Uterus (tissue), 4 donors: Measurements from ENCODE around the gene ARHGAP45. TPM values are rescaled to one million over a fixed set of nuclear protein-coding genes. Genes with fewer than 3 reads are reported as not detected.

Source experiments
- DNase-seq, 2 donors: peaks; one replicate each; pipeline ENCODE4 v3.0.0-alpha.2; 2019 to 2020
- H3K27ac ChIP-seq, 2 donors: fragments of 200-600 bp; sonication (generic); 1 replicate in 1 of 2; 2 replicates in 1 of 2; pipeline ENCODE4 v1.5.1; 2016 to 2018
- H3K27me3 ChIP-seq, 2 donors: fragments of 200-600 bp; sonication (generic); one replicate each; pipeline ENCODE4 v1.5.1; 2018 to 2019; ENCODE audit warnings: control low read depth in 1 of 2
- H3K36me3 ChIP-seq, 2 donors: fragments of 200-600 bp; sonication (generic); one replicate each; pipeline ENCODE4 v1.5.1; 2019; ENCODE audit warnings: control low read depth in 1 of 2
- H3K4me1 ChIP-seq, 2 donors: fragments of 200-600 bp; sonication (generic); one replicate each; pipeline ENCODE4 v1.5.1; 2018 to 2019; ENCODE audit warnings: control low read depth in 1 of 2
- H3K4me3 ChIP-seq, 2 donors: fragments of 200-600 bp; sonication (generic); 1 replicate in 1 of 2; 2 replicates in 1 of 2; pipeline ENCODE4 v1.5.1; 2018 to 2019; ENCODE audit warnings: mild to moderate bottlenecking in 1 of 2
- H3K9me3 ChIP-seq, 2 donors: fragments of 200-600 bp; sonication (generic); one replicate each; pipeline ENCODE4 v1.5.1; 2019; ENCODE audit warnings: control low read depth in 1 of 2
- POLR2A ChIP-seq, 2 donors: fragments of 450-650 bp; IDR thresholded peaks; one replicate each; pipeline ENCODE4 v1.6.1; 2016; ENCODE audit warnings: antibody characterized with exemption in 2 of 2, mild to moderate bottlenecking in 1 of 2, moderate library complexity in 1 of 2
- intact Hi-C: fragments of 100-400 bp; cut with DNase I; formaldehyde crosslinking; loops from one replicate; pipeline ENCODE4 v1.15.1; 2023; ENCODE audit warnings: low total_unique reads
- total RNA-seq, 4 donors: library from RNA; depleted of rRNA in 3 of 4; stranded (reverse); fragments of >200 nt in 3 of 4; gene quantifications; one replicate each; pipeline versions ENCODE4 v1.1.0 to v1.2.4, GENCODE V29; 2014 to 2023
- TF ChIP-seq, protein P1 (sequence below), 4 experiments: fragments of 200-600 bp in 2 of 4; fragments of 450-650 bp in 2 of 4; sonication (generic) in 2 of 4; IDR thresholded peaks; one replicate each; pipeline ENCODE4 v1.5.1; 2016 to 2019; ENCODE audit warnings: antibody characterized with exemption in 4 of 4, mild to moderate bottlenecking in 2 of 4, moderate library complexity in 1 of 4
- donor health status: DM: yes; HTN: yes; CAD: no.

Gene ARHGAP45
- total RNA-seq, 4 donors from 2014 or later = 4.1 to 154 (median 8.6) TPM

DNA sequence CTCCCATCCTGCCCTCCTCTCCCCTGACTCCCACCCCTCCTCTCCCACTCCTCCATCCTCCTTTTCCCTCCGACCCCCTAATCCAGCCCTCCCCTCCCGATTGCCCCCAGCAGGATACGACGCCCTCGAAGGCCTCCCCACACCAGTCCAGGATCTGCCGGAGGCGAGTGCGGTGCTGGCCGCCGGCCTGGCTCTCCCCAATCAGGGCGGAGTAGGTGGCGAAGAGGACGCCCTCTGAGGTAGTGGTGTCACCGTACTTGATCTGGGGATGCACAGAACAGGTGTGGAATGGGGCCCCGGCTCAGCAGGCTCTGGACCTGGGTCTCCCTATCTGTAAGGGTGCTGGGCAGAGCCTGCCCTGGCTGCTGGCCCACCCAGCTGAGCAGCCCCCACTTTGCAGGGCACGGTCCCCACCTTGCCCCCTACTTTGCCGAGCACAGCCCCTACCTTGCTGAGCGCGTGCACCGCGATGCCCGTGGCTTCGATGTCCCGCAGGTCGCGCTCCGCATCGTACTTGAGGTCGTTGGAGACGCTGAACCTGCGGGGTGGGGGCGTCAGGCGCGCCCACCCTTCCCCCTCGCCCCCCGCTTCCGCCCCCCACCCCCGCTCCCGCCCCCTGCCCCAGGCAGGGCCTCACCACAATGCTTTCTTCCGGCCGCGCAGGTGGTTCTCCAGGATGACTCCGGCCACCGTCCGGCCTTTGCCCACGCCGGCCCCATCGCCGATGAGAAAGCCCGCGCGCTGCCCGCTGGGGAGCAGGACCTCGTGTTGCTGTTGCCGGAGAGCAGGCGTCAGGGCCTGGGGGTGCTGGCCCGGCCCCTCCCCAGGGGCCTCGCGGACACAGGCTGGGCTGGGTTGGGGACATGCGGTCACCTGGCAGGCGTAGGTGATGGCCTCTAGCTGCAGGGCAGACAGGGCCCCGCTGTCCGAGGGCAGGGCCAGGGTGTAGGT lies 55.3 kb downstream of the ARHGAP45 start:
- Histone ChIP-seq H3K36me3 (no peaks in the 10 kb centered on the region), H3K27ac (peak overlapping the region in 1 of 2 donors; percentile 1)
- TF ChIP-seq, protein P1, sequence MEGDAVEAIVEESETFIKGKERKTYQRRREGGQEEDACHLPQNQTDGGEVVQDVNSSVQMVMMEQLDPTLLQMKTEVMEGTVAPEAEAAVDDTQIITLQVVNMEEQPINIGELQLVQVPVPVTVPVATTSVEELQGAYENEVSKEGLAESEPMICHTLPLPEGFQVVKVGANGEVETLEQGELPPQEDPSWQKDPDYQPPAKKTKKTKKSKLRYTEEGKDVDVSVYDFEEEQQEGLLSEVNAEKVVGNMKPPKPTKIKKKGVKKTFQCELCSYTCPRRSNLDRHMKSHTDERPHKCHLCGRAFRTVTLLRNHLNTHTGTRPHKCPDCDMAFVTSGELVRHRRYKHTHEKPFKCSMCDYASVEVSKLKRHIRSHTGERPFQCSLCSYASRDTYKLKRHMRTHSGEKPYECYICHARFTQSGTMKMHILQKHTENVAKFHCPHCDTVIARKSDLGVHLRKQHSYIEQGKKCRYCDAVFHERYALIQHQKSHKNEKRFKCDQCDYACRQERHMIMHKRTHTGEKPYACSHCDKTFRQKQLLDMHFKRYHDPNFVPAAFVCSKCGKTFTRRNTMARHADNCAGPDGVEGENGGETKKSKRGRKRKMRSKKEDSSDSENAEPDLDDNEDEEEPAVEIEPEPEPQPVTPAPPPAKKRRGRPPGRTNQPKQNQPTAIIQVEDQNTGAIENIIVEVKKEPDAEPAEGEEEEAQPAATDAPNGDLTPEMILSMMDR (IDR thresholded peaks at IDR 0.05) = no peak
- no peak for TF ChIP-seq POLR2A (IDR thresholded peaks at IDR 0.05)

DNA sequence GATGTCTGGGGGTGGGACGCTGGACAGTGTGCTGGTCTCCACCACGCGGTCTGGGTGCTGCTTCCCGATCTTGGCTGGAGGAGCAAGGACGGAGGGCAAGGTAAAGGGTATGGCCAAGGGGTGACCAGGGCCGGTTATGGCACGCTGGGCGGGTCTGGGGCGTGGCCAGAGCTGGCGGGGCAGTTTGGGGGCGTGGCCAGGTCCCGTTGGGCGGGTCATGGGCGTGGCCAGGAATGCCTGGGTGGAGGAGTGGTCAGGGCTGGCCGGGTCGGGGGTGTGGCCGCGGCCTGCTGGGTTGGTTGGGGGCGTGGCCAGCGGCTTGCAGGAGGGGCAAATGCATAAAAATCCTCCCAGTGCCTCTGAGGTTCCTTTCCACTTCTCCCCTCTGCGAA lies 56.0 kb downstream of the ARHGAP45 start:
- Histone ChIP-seq H3K27me3 (no peaks in the 10 kb centered on the region), H3K36me3 (no peaks in the 10 kb centered on the region), H3K9me3 (no peaks in the 10 kb centered on the region), H3K27ac (peak overlapping the region in 1 of 2 donors; percentile 1), H3K4me3 (no peak overlapping the region), H3K4me1 (no peaks in the 10 kb centered on the region)
- intact Hi-C loops = no loop called here
- DNase-seq = peak; percentile 48 to 70
- TF ChIP-seq, protein P1 (IDR thresholded peaks at IDR 0.05) = no peak
- TF ChIP-seq POLR2A (IDR thresholded peaks at IDR 0.05) = no peak

More for the DNA sequence above, 55.3 kb downstream of the ARHGAP45 start:
- H3K27me3 ChIP-seq = no peaks in the 10 kb centered on the region
- intact Hi-C loops = no loop called here
- peak in 1 of 2 donors; percentile 15 for DNase-seq
- no peaks in the 10 kb centered on the region for H3K9me3 ChIP-seq
- H3K4me1 ChIP-seq = no peaks in the 10 kb centered on the region
- no peak overlapping the region for H3K4me3 ChIP-seq

DNA sequence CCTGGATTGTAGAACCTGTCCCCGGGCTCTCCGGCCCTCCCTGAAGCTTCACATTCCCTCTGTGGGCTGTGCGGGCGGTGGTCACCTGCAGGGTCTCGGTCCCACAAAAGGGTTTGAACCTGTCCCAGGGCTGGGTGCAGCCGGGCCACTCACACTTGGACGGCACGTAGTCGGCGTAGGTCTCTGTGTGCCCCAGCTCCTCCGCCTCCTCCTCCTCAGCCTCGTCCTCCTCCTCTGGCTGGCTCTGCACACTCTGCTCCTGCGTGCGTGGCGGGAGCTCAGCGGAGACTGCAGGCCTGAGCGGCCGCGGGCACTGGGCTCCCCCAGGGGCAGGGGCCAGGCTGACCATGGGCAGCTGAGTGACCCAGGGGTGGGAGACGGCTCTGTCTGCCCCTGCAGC lies 56.4 kb downstream of the ARHGAP45 start:
- no peak for DNase-seq
- Histone ChIP-seq H3K4me3 (no peak overlapping the region), H3K9me3 (no peaks in the 10 kb centered on the region), H3K4me1 (no peaks in the 10 kb centered on the region), H3K27me3 (no peaks in the 10 kb centered on the region), H3K27ac (no peak overlapping the region), H3K36me3 (no peaks in the 10 kb centered on the region)
- TF ChIP-seq POLR2A (IDR thresholded peaks at IDR 0.05) = no peak
- TF ChIP-seq, protein P1 (IDR thresholded peaks at IDR 0.05) = no peak
- intact Hi-C loops = no loop called here

DNA sequence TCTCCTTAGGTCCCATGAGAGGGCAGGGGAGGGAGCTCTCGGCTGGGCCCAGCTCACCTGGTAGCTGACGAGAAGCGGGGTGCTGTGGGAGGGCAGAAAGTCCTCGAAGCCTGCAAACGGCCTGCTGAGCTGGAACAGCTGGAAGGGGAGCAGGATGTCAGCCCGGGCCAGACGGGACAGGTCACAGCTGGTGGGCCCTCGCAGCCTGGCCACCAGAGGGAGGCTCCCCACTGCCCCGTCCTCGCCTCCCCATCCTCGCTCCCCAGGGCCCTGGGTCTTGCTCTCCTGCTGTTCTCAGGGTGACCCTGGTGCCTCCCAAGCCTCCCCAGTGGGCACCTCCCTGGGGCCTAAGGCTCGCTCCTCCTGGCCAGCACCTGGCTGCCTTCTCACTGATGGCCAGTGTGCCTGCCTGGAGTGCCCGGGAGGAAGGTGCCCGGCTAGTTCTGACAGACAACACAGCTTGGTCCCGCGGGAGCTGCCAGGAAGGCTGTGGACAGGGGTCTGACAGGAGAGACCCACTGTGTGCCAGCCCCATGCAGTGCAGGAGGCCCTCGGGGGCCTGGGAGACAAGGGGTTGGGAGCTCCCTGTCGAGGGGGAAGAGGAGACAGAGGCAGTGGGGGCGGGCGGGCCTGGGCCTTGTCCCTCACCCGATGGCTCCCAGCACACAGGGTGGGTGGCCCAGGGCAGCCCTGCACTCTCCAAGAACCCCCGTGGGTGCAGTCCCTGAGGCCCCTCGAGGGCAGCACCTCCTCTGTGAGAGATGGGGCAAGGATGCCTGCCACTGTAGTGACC lies 57.1 kb downstream of the ARHGAP45 start:
- intact Hi-C loops = no loop called here
- H3K4me1 ChIP-seq = no peaks in the 10 kb centered on the region
- TF ChIP-seq POLR2A (IDR thresholded peaks at IDR 0.05) = no peak
- TF ChIP-seq, protein P1 (IDR thresholded peaks at IDR 0.05) = no peak
- DNase-seq = no peak
- H3K4me3 ChIP-seq = no peak overlapping the region
- H3K36me3 ChIP-seq = no peaks in the 10 kb centered on the region
- no peaks in the 10 kb centered on the region for H3K9me3 ChIP-seq
- no peaks in the 10 kb centered on the region for H3K27me3 ChIP-seq
- H3K27ac ChIP-seq = no peak overlapping the region
